ENCODE data around the gene C9orf43. TPM values are rescaled to one million over a fixed set of nuclear protein-coding genes. Genes with fewer than 3 reads are reported as not detected.

C9orf43 gene
- total and polyA plus RNA-seq, 5 donors from 2014 or later: 0.12 to 0.48 (median 0.29) TPM; not detected in 1

GRCh38 chr9:113475031-113475430 is 64.5 kb downstream of the C9orf43 start:
- H3K27ac ChIP-seq (ENCODE audit: insufficient read depth, low read length, poor library complexity, severe bottlenecking): no peak overlapping the region
- no peaks in the 10 kb centered on the region for H3K9me3 ChIP-seq (ENCODE audit: control insufficient read depth in 2 of 2, low read length in 2 of 2)
- ATAC-seq (ENCODE audit: low read depth in 2 of 2) (no peak), DNase-seq (no peak)
- no peaks in the 10 kb centered on the region for H3K36me3 ChIP-seq (ENCODE audit: control insufficient read depth, insufficient read depth, low read length)
- Mint-ChIP-seq H3K36me3 (no peaks in the 10 kb centered on the region), H3K4me3 (no peak overlapping the region), H3K27ac (no peak overlapping the region), H3K9me3 (peaks cover 0 to 2% (median 0%) of the 10 kb centered on the region in 7 donors), H3K27me3 (peaks cover 5% of the 10 kb centered on the region), H3K4me1 (peaks cover 0 to 13% (median 5%) of the 10 kb centered on the region in 4 donors)
- H3K4me1 ChIP-seq (ENCODE audit: control insufficient read depth, insufficient read depth, low read length, poor library complexity, severe bottlenecking): peaks cover 6% of the 10 kb centered on the region
- no peak overlapping the region for H3K4me3 ChIP-seq (ENCODE audit: low read depth, low read length)
- H3K27me3 ChIP-seq (ENCODE audit: control insufficient read depth, insufficient read depth, low read length): no peaks in the 10 kb centered on the region

GRCh38 chr9:113475992-113476391 is 65.4 kb downstream of the C9orf43 start:
- no peak overlapping the region for H3K27ac Mint-ChIP-seq
- peaks cover 6% of the 10 kb centered on the region for H3K4me1 ChIP-seq (ENCODE audit: control insufficient read depth, insufficient read depth, low read length, poor library complexity, severe bottlenecking)
- no peak overlapping the region for H3K4me3 Mint-ChIP-seq
- H3K4me1 Mint-ChIP-seq: peaks cover 0 to 13% (median 6%) of the 10 kb centered on the region in 4 donors
- no peaks in the 10 kb centered on the region for H3K36me3 ChIP-seq (ENCODE audit: control insufficient read depth, insufficient read depth, low read length)
- peaks cover 0 to 2% (median 0%) of the 10 kb centered on the region in 7 donors for H3K9me3 Mint-ChIP-seq
- H3K27ac ChIP-seq (ENCODE audit: insufficient read depth, low read length, poor library complexity, severe bottlenecking): no peak overlapping the region
- H3K4me3 ChIP-seq (ENCODE audit: low read depth, low read length): no peak overlapping the region
- H3K27me3 Mint-ChIP-seq: peaks cover 5% of the 10 kb centered on the region
- no peaks in the 10 kb centered on the region for H3K27me3 ChIP-seq (ENCODE audit: control insufficient read depth, insufficient read depth, low read length)
- DNase-seq (no peak), ATAC-seq (ENCODE audit: low read depth in 2 of 2) (no peak)
- no peaks in the 10 kb centered on the region for H3K9me3 ChIP-seq (ENCODE audit: control insufficient read depth in 2 of 2, low read length in 2 of 2)
- H3K36me3 Mint-ChIP-seq: no peaks in the 10 kb centered on the region

- Mint-ChIP-seq H3K9me3 (peaks cover 0 to 2% (median 0%) of the 10 kb centered on the region in 7 donors), H3K4me3 (no peak overlapping the region), H3K4me1 (peaks cover 0 to 13% (median 6%) of the 10 kb centered on the region in 4 donors), H3K27me3 (peaks cover 5% of the 10 kb centered on the region), H3K36me3 (no peaks in the 10 kb centered on the region), H3K27ac (no peak overlapping the region)
- no peak for ATAC-seq (ENCODE audit: low read depth in 2 of 2)
- Histone ChIP-seq H3K4me3 (ENCODE audit: low read depth, low read length) (no peak overlapping the region), H3K27ac (ENCODE audit: insufficient read depth, low read length, poor library complexity, severe bottlenecking) (no peak overlapping the region), H3K4me1 (ENCODE audit: control insufficient read depth, insufficient read depth, low read length, poor library complexity, severe bottlenecking) (peaks cover 6% of the 10 kb centered on the region), H3K9me3 (ENCODE audit: control insufficient read depth in 2 of 2, low read length in 2 of 2) (no peaks in the 10 kb centered on the region), H3K36me3 (ENCODE audit: control insufficient read depth, insufficient read depth, low read length) (no peaks in the 10 kb centered on the region), H3K27me3 (ENCODE audit: control insufficient read depth, insufficient read depth, low read length) (no peaks in the 10 kb centered on the region)
- DNase-seq: no peak
These were observed 66.0 kb downstream of the C9orf43 start for GRCh38 chr9:113476511-113476916.

GRCh38 chr9:113477058-113477457 is 66.5 kb downstream of the C9orf43 start:
- DNase-seq (no peak), ATAC-seq (ENCODE audit: low read depth in 2 of 2) (no peak)
- Mint-ChIP-seq H3K27ac (no peak overlapping the region), H3K27me3 (peaks cover 5% of the 10 kb centered on the region), H3K4me3 (no peak overlapping the region), H3K9me3 (peaks cover 0 to 2% (median 0%) of the 10 kb centered on the region in 7 donors), H3K36me3 (no peaks in the 10 kb centered on the region), H3K4me1 (peaks cover 0 to 13% (median 6%) of the 10 kb centered on the region in 4 donors)
- no peaks in the 10 kb centered on the region for H3K9me3 ChIP-seq (ENCODE audit: control insufficient read depth in 2 of 2, low read length in 2 of 2)
- no peaks in the 10 kb centered on the region for H3K27me3 ChIP-seq (ENCODE audit: control insufficient read depth, insufficient read depth, low read length)
- H3K4me3 ChIP-seq (ENCODE audit: low read depth, low read length): no peak overlapping the region
- H3K36me3 ChIP-seq (ENCODE audit: control insufficient read depth, insufficient read depth, low read length): no peaks in the 10 kb centered on the region
- peaks cover 6% of the 10 kb centered on the region for H3K4me1 ChIP-seq (ENCODE audit: control insufficient read depth, insufficient read depth, low read length, poor library complexity, severe bottlenecking)
- H3K27ac ChIP-seq (ENCODE audit: insufficient read depth, low read length, poor library complexity, severe bottlenecking): no peak overlapping the region

GRCh38 chr9:113477661-113478060 is 67.1 kb downstream of the C9orf43 start:
- H3K27ac ChIP-seq (ENCODE audit: insufficient read depth, low read length, poor library complexity, severe bottlenecking): no peak overlapping the region
- H3K4me1 ChIP-seq (ENCODE audit: control insufficient read depth, insufficient read depth, low read length, poor library complexity, severe bottlenecking): peaks cover 6% of the 10 kb centered on the region
- DNase-seq (no peak), ATAC-seq (ENCODE audit: low read depth in 2 of 2) (no peak)
- no peaks in the 10 kb centered on the region for H3K9me3 ChIP-seq (ENCODE audit: control insufficient read depth in 2 of 2, low read length in 2 of 2)
- H3K4me3 Mint-ChIP-seq: no peak overlapping the region
- H3K36me3 Mint-ChIP-seq: no peaks in the 10 kb centered on the region
- H3K4me1 Mint-ChIP-seq: peaks cover 0 to 13% (median 6%) of the 10 kb centered on the region in 4 donors
- H3K4me3 ChIP-seq (ENCODE audit: low read depth, low read length): no peak overlapping the region
- H3K27me3 Mint-ChIP-seq: peaks cover 5% of the 10 kb centered on the region
- no peak overlapping the region for H3K27ac Mint-ChIP-seq
- peaks cover 0 to 2% (median 0%) of the 10 kb centered on the region in 7 donors for H3K9me3 Mint-ChIP-seq
- H3K27me3 ChIP-seq (ENCODE audit: control insufficient read depth, insufficient read depth, low read length): no peaks in the 10 kb centered on the region
- H3K36me3 ChIP-seq (ENCODE audit: control insufficient read depth, insufficient read depth, low read length): no peaks in the 10 kb centered on the region

GRCh38 chr9:113479174-113479621 is 68.7 kb downstream of the C9orf43 start:
- peaks cover 0 to 13% (median 6%) of the 10 kb centered on the region in 4 donors for H3K4me1 Mint-ChIP-seq
- peaks cover 6% of the 10 kb centered on the region for H3K4me1 ChIP-seq (ENCODE audit: control insufficient read depth, insufficient read depth, low read length, poor library complexity, severe bottlenecking)

More at GRCh38 chr9:113479174-113479621, 68.7 kb downstream of the C9orf43 start:
- Histone ChIP-seq H3K9me3 (ENCODE audit: control insufficient read depth in 2 of 2, low read length in 2 of 2) (no peaks in the 10 kb centered on the region), H3K36me3 (ENCODE audit: control insufficient read depth, insufficient read depth, low read length) (no peaks in the 10 kb centered on the region), H3K27me3 (ENCODE audit: control insufficient read depth, insufficient read depth, low read length) (no peaks in the 10 kb centered on the region), H3K27ac (ENCODE audit: insufficient read depth, low read length, poor library complexity, severe bottlenecking) (no peak overlapping the region), H3K4me3 (ENCODE audit: low read depth, low read length) (no peak overlapping the region)
- Mint-ChIP-seq H3K36me3 (no peaks in the 10 kb centered on the region), H3K4me3 (no peak overlapping the region), H3K27ac (peak overlapping the region in 2 of 3 donors; percentile 7 to 45), H3K27me3 (no peaks in the 10 kb centered on the region), H3K9me3 (peaks cover 0 to 2% (median 0%) of the 10 kb centered on the region in 7 donors)
- no peak for ATAC-seq (ENCODE audit: low read depth in 2 of 2)
- DNase-seq: peak in 1 of 3 donors; percentile 30

Other genes starting within 250 kb of the C9orf43 start
- 24.9 TPM for gene FKBP15, start 189.5 kb upstream of the C9orf43 start, total RNA-seq
- gene FKBP15, start 189.5 kb upstream of the C9orf43 start, polyA plus RNA-seq: 1 to 10 TPM; 7.1 to 9.8 (median 8.9) TPM
- 6.1 TPM for gene SLC31A1, start 189.2 kb upstream of the C9orf43 start, total RNA-seq
- 1 to 10 TPM; 3.1 to 6.1 (median 4.2) TPM for gene SLC31A1, start 189.2 kb upstream of the C9orf43 start, polyA plus RNA-seq
- gene CDC26, start 135.2 kb upstream of the C9orf43 start, total RNA-seq: 26.3 TPM
- gene CDC26, start 135.2 kb upstream of the C9orf43 start, polyA plus RNA-seq: 100 to 1,000 TPM; 161 to 182 (median 173) TPM
- gene PRPF4, start 135.1 kb upstream of the C9orf43 start, total RNA-seq: 22.9 TPM
- gene PRPF4, start 135.1 kb upstream of the C9orf43 start, polyA plus RNA-seq: 10 to 100 TPM; 18.4 to 25.7 (median 22.5) TPM
- gene RNF183, start 107.4 kb upstream of the C9orf43 start, total RNA-seq: not detected
- not detected for gene RNF183, start 107.4 kb upstream of the C9orf43 start, polyA plus RNA-seq
- 0.22 TPM for gene WDR31, start 70.5 kb upstream of the C9orf43 start, total RNA-seq
- under 1 TPM in 3 of 4 donors, not detected in 1; 0.06 to 0.32 (median 0.16) TPM for gene WDR31, start 70.5 kb upstream of the C9orf43 start, polyA plus RNA-seq
- gene BSPRY, start 61.2 kb upstream of the C9orf43 start, total RNA-seq: 0.57 TPM
- 1 to 10 TPM in 1 of 4 donors, under 1 TPM in 3; 0.39 to 1.3 (median 0.56) TPM for gene BSPRY, start 61.2 kb upstream of the C9orf43 start, polyA plus RNA-seq
- 14.3 TPM for gene HDHD3, start 33.8 kb upstream of the C9orf43 start, total RNA-seq
- 10 to 100 TPM; 36.8 to 52.6 (median 46.5) TPM for gene HDHD3, start 33.8 kb upstream of the C9orf43 start, polyA plus RNA-seq
- gene ALAD, start 9.5 kb upstream of the C9orf43 start, total RNA-seq: 27.8 TPM
- 10 to 100 TPM; 20.3 to 22.4 (median 21.8) TPM for gene ALAD, start 9.5 kb upstream of the C9orf43 start, polyA plus RNA-seq
- gene POLE3, start 72 bp upstream of the C9orf43 start, total RNA-seq: 58.0 TPM
- 100 to 1,000 TPM; 114 to 160 (median 137) TPM for gene POLE3, start 72 bp upstream of the C9orf43 start, polyA plus RNA-seq
- gene RGS3, start 53.0 kb downstream of the C9orf43 start, total RNA-seq: 12.6 TPM
- gene RGS3, start 53.0 kb downstream of the C9orf43 start, polyA plus RNA-seq: 10 to 100 TPM in 3 of 4 donors, 1 to 10 TPM in 1; 8.5 to 15.5 (median 11.3) TPM